ENCODE measurements around the gene SIN3A.
"Not testable (repeated sequence)": the region's sequence is repeated elsewhere in the genome, so short reads cannot be mapped to it uniquely, and the experiment has no call there.

Gene SIN3A

GRCh38 chr15:75356006-75356405 is 95.5 kb downstream of the SIN3A start:
- no peak for DNase-seq

GRCh38 chr15:75355369-75355768 is 96.1 kb downstream of the SIN3A start:
- no peak for DNase-seq

GRCh38 chr15:75354454-75354853 is 97.0 kb downstream of the SIN3A start:
- no peak for DNase-seq

- no peak for DNase-seq
These were observed 97.9 kb downstream of the SIN3A start for GRCh38 chr15:75353604-75354003.

GRCh38 chr15:75352186-75353080 is 99.1 kb downstream of the SIN3A start:
- no peak for DNase-seq

- no peak for DNase-seq
These were observed 100.7 kb downstream of the SIN3A start for GRCh38 chr15:75350601-75351361.

GRCh38 chr15:75349851-75350588 is 101.5 kb downstream of the SIN3A start:
- no peak for DNase-seq

- DNase-seq, result not testable (repeated sequence)
These were observed 102.2 kb downstream of the SIN3A start for GRCh38 chr15:75349351-75349669.

GRCh38 chr15:75348562-75349350 is 102.7 kb downstream of the SIN3A start:
- no peak for DNase-seq

- no peak for DNase-seq
These were observed 103.4 kb downstream of the SIN3A start for GRCh38 chr15:75348034-75348561.

GRCh38 chr15:75347222-75348033 is 104.1 kb downstream of the SIN3A start:
- no peak for DNase-seq

- no peak for DNase-seq
These were observed 104.7 kb downstream of the SIN3A start, which contains the start of gene NEIL1 for GRCh38 chr15:75346796-75347221. NEIL1 (plus strand) TSS chr15:75347039; CDS start chr15:75348906, 1,867 bp downstream.

- not testable (repeated sequence) for DNase-seq
These were observed 107.5 kb downstream of the SIN3A start for GRCh38 chr15:75343953-75344352.

- no peak for DNase-seq
These were observed 109.3 kb downstream of the SIN3A start for GRCh38 chr15:75342221-75342620.

- DNase-seq, result no peak
These were observed 111.8 kb downstream of the SIN3A start for GRCh38 chr15:75339531-75340240.

GRCh38 chr15:75338661-75339240 is 112.7 kb downstream of the SIN3A start:
- no peak for DNase-seq

- DNase-seq, result peak; percentile 97
These were observed 115.7 kb downstream of the SIN3A start, which contains the start of gene COMMD4 for GRCh38 chr15:75335705-75336355. COMMD4 (plus strand) TSS chr15:75336063; CDS start chr15:75336090, 27 bp downstream.

GRCh38 chr15:75335313-75335704 is 116.2 kb downstream of the SIN3A start:
- no peak for DNase-seq

Measured in fibroblast of skin of back (primary cell).